ENCODE measurements around the gene MFSD6. TPM values are rescaled to one million over a fixed set of nuclear protein-coding genes. Genes with fewer than 3 reads are reported as not detected.

The MFSD6 gene
- total and polyA plus RNA-seq, 2 donors from 2014 or later: 12.3 to 33.9 TPM

DNA sequence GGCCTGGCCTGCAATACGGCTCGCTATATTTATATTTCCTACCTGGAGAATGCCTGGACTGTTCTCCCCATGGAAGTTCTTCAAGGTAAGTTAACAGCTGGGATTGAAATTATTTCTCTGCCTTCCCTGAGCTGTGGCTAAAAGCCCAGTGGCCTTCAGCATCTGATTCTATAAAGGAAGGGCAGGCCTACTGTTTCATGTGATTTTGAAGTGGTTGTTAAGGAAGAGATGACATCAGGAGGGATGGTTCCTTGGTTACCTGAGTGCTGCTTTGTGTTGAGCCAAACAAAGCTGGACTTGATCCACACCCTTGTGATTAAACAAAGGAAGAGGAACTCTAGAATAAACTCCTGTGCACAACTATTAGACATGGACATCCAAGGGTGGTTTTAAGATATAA is 61.6 kb downstream of the MFSD6 start:
- no peak overlapping the region for H3K4me3 ChIP-seq (ENCODE audit: low read length in 3 of 3)
- no peaks in the 10 kb centered on the region for H3K27me3 ChIP-seq (ENCODE audit: control insufficient read depth, insufficient read depth, low read length)
- no peaks in the 10 kb centered on the region for H3K9me3 ChIP-seq (ENCODE audit: control insufficient read depth in 2 of 3, insufficient read depth in 1 of 3, low read length in 3 of 3)
- peak; percentile 46 for FAIRE-seq
- DNase-seq: peak in 2 of 5 donors; percentile 35 to 69
- H3K9ac ChIP-seq (ENCODE audit: low read length in 3 of 3): no peak overlapping the region
- TF ChIP-seq CTCF (IDR thresholded peaks at IDR 0.05; ENCODE audit: borderline replicate concordance, extremely low read depth, insufficient read depth): no peak
- H3K27ac ChIP-seq (ENCODE audit: low read depth in 2 of 2, low read length in 2 of 2): peak overlapping the region; percentile 10 to 41
- peaks cover 0 to 17% (median 11%) of the 10 kb centered on the region in 3 donors for H3K4me1 ChIP-seq (ENCODE audit: control insufficient read depth in 2 of 3, insufficient read depth in 2 of 3, low read depth in 1 of 3, low read length in 3 of 3)
- H3K36me3 ChIP-seq (ENCODE audit: control insufficient read depth in 2 of 3, insufficient read depth in 3 of 3, low read length in 3 of 3): no peaks in the 10 kb centered on the region
- intact Hi-C loops (cut with DNase I): no loop called here

- no peak overlapping the region for H3K4me3 ChIP-seq (ENCODE audit: low read length in 3 of 3)
- no peaks in the 10 kb centered on the region for H3K9me3 ChIP-seq (ENCODE audit: control insufficient read depth in 2 of 3, insufficient read depth in 1 of 3, low read length in 3 of 3)
- no peak for TF ChIP-seq CTCF (IDR thresholded peaks at IDR 0.05; ENCODE audit: borderline replicate concordance, extremely low read depth, insufficient read depth)
- intact Hi-C loops (cut with DNase I): no loop called here
- no peak overlapping the region for H3K9ac ChIP-seq (ENCODE audit: low read length in 3 of 3)
- H3K36me3 ChIP-seq (ENCODE audit: control insufficient read depth in 2 of 3, insufficient read depth in 3 of 3, low read length in 3 of 3): no peaks in the 10 kb centered on the region
- peak overlapping the region in 1 of 2 donors; percentile 10 for H3K27ac ChIP-seq (ENCODE audit: low read depth in 2 of 2, low read length in 2 of 2)
- no peaks in the 10 kb centered on the region for H3K27me3 ChIP-seq (ENCODE audit: control insufficient read depth, insufficient read depth, low read length)
- FAIRE-seq (no peak), DNase-seq (no peak)
- peaks cover 0 to 17% (median 11%) of the 10 kb centered on the region in 3 donors for H3K4me1 ChIP-seq (ENCODE audit: control insufficient read depth in 2 of 3, insufficient read depth in 2 of 3, low read depth in 1 of 3, low read length in 3 of 3)
Observed at GRCh38 chr2:190470256-190470826, 62.2 kb downstream of the MFSD6 start.

- Histone ChIP-seq H3K27ac (ENCODE audit: low read depth in 2 of 2, low read length in 2 of 2) (no peak overlapping the region), H3K4me3 (ENCODE audit: low read length in 3 of 3) (no peak overlapping the region), H3K9me3 (ENCODE audit: control insufficient read depth in 2 of 3, insufficient read depth in 1 of 3, low read length in 3 of 3) (no peaks in the 10 kb centered on the region), H3K27me3 (ENCODE audit: control insufficient read depth, insufficient read depth, low read length) (no peaks in the 10 kb centered on the region), H3K9ac (ENCODE audit: low read length in 3 of 3) (no peak overlapping the region), H3K4me1 (ENCODE audit: control insufficient read depth in 2 of 3, insufficient read depth in 2 of 3, low read depth in 1 of 3, low read length in 3 of 3) (peaks cover 0 to 3% (median 0%) of the 10 kb centered on the region in 3 donors), H3K36me3 (ENCODE audit: control insufficient read depth in 2 of 3, insufficient read depth in 3 of 3, low read length in 3 of 3) (no peaks in the 10 kb centered on the region)
- DNase-seq (peak in 2 of 5 donors; percentile 13 to 32), FAIRE-seq (no peak)
- intact Hi-C loops (cut with DNase I): no loop called here
- TF ChIP-seq CTCF (IDR thresholded peaks at IDR 0.05; ENCODE audit: borderline replicate concordance, extremely low read depth, insufficient read depth): no peak
Observed at GRCh38 chr2:190477661-190478454, 69.7 kb downstream of the MFSD6 start.
